GM23248 (cell line): ENCODE measurements around the gene PHLDB1.

Source experiments
- EZH2 ChIP-seq: fragments of 200-600 bp; sonication (generic); IDR thresholded peaks from 2 replicates; pipeline ENCODE4 v1.6.1; 2018; ENCODE audit warnings: antibody characterized with exemption, mild to moderate bottlenecking; ENCODE audit not compliant: insufficient read depth, poor library complexity, severe bottlenecking
- EZH2phosphoT487 ChIP-seq: fragments of 200-600 bp; sonication (generic); IDR thresholded peaks from 2 replicates; pipeline ENCODE4 v1.6.1; 2018; ENCODE audit warnings: antibody characterized with exemption, moderate library complexity, mild to moderate bottlenecking, low read depth; ENCODE audit not compliant: insufficient read depth

- TF ChIP-seq EZH2, result no peak
- no peak for TF ChIP-seq EZH2phosphoT487
These were observed 35.1 kb upstream of the PHLDB1 start, which contains the start of gene ARCN1 for GRCh38 chr11:118572061-118572980.
